Activated CD4-positive, alpha-beta T cell treated with anti-CD3 and anti-CD28 coated beads for 1 hour (primary cell): Measurements from ENCODE around the gene SEMA3G.

Experiments
- DNase-seq: peaks from one replicate; pipeline ENCODE4 v3.0.0-alpha.2; 2020

SEMA3G gene

DNA sequence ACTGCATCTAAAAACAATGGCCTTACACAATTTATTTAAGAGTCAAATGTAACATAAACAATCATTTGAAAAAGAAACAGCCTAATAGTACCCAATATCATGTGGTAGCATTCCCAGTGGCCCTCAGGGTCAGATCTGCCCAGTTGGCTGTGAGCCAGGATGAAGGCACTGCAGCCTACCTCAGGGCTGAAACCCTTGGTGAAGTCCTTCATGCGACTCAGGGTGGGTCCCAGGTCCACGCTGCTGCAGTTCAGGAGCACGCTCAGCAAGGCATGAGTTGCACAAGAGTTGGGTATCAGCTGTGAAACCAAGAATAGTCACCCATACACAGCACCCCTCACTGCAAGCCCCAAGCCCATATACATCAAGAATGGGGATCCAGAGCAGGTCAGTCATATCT is 37.1 kb downstream of the SEMA3G start:
- DNase-seq = no peak

DNA sequence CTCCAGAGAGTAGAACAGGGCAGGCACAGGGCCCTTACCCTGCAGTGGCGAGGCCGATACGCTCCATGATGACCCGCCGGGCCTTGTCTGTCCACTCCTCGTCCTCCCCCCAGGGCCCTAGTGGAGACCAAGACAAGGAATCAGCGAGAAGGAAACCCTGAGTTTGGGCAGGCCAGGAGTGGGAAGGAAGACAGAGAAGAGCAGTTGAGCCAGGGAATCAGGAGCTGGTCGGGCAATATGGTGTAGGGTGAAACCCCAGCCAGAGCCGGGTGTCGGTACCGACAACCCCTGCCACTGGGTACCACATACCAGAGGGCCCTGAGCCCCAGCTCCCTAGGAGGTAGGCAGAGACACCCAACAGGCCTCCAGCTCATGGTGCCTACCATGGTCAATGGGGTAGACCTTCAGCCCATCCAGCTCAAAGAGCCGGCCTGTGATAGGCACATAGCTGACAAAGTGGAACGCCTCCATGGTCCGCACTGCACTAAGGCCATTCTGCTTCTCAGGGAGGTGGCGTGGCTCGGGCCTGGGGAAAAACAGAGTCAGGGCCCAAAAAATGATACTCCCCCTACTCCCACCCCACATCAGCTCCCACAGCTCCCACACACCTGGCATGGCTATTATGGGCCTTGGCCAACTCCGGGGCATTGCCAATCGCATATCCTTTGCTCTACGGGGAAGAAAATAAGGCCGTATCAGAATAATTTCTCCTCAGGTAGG is 38.0 kb downstream of the SEMA3G start:
- DNase-seq = no peak

DNA sequence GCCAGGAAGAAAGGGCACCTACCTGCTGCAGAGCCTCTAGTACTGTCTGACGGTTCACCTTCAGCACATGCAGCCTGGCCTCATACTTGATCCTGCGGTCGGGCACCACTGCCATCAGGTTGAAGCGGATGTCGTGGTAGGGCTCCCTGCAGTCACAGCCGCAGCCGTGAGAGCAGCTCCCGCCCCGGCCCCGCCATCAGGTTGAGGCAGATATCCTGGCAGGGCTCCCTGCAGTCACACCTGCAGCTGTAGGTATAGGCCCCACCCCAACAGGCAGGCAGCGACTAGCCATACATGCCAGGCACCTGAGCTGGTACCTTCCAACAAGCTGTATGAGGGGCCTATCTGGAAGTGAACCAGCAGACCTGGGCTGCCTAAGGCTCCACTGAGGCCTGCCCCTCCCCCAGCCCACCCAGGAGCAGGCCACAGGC is 38.7 kb downstream of the SEMA3G start:
- DNase-seq = no peak

DNA sequence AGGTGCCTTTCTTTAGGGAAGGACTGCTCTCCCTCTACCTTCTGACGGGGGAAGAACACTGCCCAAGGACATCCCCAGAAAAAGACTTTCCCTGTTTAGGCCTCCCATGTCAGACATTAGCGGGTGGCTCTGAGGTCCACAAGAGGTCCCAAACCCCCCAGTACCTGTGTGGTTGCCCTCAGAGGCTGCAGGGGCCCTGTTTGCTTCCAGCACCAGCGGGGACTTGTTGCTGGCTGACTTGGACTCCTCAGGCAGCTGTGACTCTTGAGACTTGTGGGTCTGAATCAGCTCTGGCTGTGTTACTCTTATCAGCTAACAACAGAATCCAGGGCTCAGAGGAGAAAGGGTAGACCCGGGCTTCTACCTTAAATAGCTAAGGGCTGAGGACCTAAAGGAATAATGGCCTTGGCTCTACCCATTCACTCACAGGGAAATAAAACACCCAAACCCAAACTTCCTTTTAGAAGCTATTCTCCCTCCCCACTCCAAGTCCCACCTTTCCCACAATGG is 39.2 kb downstream of the SEMA3G start:
- no peak for DNase-seq

DNA sequence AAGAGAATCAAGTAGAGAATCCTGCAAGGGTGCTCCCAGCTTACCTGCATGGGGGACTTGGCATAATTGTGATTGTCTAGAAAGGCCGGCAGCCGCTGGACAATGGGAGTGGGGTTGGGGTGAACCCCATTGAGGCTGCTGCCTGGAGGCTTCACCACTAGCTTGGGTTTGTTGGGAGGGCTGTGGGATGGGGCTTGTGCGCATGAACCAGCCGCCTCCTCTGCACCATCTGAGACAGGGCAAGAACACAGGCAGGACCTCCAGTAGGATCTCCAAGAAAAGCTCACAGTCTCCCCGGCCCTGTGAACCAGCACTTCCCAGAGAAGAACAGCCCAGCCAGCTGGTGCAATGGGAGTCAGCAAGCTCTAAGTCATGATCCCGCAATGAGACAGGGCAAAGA is 39.8 kb downstream of the SEMA3G start:
- DNase-seq = no peak

DNA sequence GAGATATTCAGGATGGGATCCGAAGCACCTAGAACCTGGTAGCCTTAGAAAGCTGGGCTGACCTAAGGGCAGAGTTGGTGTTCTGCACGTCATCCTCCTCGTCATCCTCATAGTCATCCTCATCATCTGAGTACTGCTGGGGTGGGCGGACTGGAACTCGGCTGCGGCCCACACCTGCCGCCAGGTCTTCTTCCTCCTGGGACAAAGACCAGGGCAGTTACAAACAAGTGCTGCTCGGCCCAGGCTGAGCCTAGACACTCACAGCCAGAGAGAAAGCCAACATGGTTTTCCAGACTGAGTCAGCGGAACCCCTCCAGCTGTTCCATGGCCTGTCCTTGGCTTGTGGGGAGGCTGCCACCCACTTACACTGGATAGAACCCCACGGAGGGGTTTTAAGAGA is 40.5 kb downstream of the SEMA3G start:
- DNase-seq = no peak

DNA sequence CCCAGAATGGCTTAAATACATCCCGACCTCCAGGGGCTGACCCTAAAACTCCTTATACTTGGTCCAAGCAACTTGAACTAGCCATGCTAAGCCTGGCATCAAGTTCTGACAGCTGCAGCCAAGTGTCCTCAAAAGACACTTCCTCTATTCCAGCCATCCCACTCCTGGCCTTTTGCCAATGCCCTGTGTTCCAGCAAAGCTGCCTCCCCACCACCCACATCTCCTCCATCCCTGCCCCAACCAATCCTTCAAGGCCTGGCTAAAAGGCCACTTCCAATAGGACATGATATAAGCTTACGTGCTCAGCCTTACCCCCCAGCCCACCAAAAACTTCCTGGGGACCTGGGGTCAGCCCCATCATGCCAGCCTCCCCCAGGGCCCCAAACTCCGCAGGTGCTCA is 40.9 kb downstream of the SEMA3G start:
- no peak for DNase-seq

DNA sequence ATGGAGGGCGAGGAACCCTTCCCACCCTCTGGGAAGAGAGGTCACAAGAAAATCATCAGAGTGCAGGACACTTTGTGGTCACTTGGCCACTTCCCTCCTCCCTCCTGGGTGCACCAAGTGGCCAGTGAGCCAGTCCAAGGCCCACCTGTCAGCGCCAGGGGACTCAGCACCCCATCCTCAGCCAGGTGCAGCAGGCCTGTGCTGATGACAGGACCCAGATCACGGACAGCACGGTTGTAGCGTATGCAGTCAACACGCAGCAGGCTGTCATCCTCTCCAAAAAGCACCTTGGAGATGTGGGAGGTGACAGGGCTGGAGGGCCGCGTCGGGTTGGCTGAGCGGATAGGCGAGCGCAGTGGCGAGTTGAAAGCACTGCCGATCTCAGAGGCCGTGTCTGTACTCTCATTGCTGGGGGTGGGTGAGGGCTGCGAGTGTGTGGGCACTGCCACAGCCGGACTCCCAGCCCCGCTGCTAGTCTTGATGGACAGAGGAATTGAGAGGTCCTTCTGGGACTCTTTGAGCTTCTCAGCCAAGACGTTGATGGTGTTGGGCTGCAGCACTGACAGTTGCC is 41.5 kb downstream of the SEMA3G start:
- DNase-seq = no peak

DNA sequence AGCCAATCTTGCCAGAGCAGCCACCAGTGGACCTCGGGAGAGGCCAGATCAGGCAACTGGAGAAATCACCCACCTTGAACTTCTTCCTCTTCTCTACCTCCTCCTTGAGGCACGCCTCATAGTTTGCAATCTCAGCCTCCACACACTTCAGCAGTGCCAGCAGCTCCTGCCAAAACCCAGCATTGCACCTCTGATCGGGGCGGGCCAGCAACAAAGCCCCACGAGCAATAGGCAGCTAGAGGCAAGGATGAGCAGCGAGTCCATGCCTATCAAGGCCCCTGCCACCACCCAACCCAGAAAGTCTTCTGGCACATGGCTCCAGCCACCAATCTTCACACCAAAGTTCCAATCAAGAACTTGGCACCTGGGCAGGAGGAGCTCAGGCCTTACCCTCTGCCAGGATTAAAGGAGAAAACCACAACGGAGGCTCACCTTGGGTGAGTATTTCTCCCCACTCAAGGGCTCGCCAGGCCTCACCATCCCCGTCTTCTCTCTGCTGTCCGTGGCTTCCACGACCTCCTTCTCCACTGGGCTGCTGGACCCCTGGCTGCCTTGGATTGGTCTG is 42.1 kb downstream of the SEMA3G start:
- no peak for DNase-seq

DNA sequence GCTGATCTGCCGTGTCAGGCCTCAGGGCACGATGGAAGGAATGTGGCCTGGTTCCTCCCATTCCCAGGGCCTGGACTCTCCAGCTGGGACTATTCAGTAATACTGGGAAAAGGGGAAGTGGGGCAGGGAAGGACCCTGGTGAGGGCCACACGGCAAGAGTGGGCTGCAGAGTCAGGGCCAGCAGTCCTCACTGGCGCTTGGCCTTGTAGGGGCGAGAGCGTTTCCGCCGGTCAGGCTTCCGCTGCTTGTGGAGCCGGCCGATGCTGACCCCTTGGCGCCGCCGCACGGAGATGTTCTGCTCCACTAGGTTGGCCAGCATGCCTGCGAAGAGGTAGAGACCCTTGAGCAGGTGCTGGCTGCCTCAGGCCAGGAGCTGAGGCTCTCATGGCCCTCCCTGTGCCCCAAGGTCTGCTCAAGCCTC is 42.8 kb downstream of the SEMA3G start:
- DNase-seq = no peak

DNA sequence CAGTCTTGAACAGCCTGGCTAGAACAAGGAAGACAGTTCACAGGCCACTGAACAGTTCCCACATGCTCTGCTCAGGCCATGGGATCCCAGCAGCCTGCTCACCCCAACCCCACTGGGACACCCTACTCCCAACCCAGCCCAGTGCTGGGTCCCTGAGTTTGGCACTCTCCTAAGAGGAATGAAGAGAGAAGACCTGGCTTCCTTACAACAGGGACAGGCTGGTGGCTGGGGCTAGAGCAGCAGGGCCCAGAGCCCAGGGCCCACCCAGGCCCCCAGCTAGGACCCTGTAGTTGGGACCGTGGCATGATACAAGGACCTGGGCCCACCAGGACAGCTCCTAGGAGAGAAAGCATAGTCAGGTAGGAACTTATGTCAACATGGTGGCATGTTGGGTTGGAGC is 43.4 kb downstream of the SEMA3G start:
- DNase-seq = no peak

DNA sequence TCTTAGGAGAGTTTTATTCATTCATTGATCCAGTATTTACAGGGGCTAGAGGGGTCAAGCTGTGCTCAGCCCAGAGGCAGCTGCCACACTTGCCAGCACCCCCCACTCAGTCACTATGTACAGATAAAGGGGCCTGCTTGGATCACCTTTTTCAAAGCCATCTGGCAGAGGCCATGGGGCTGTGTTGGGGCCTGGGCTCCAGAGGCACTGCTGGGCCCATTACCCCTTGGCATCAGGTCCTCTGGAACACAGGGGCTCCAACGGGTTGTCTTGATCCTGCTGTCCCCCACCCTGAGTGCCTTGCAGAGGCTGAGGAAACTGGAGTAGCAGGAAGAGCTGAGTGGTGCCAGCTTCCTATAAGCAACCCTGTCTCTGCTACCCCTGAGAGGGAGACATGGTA is 43.9 kb downstream of the SEMA3G start:
- no peak for DNase-seq

DNA sequence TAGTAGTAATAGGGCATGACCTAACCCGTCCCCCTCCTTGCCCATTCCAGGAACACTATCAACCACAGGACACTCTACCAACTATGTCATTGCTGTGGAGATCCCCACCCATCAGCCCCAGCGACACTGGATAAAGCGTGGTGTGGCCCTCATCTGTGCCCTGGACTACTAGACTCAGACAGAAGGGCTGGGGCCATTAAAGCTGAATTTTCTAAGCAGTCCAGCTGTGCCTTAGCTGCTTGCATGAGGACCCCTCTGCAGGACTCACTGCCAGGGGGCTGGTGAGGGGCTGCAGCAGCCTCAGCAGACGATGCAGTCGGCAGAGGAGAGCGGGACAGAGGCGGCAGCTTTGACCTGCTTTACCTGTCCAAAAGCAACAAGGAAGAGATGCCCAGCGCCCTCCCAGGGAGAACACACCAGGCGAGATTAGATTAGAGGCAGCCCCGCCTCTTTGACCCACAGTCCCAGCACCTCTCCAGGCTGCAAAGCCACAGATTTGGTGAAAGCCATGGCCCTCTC is 44.6 kb downstream of the SEMA3G start:
- DNase-seq = no peak

DNA sequence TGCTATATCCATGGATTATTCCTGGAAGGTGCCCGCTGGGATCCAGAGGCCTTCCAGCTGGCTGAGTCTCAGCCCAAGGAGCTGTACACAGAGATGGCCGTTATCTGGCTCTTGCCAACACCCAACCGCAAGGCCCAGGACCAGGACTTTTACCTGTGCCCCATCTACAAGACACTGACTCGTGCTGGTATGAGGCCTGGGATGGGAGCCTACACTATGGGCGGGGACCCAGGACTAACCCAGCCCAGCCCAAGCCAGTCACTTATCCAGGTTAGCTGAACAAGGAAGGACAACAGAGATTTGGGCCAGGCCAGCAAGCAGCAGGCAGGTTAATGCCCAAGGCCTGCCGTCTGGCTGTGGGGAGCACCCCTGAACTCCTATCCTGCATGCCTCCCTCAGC is 45.3 kb downstream of the SEMA3G start:
- DNase-seq = no peak

DNA sequence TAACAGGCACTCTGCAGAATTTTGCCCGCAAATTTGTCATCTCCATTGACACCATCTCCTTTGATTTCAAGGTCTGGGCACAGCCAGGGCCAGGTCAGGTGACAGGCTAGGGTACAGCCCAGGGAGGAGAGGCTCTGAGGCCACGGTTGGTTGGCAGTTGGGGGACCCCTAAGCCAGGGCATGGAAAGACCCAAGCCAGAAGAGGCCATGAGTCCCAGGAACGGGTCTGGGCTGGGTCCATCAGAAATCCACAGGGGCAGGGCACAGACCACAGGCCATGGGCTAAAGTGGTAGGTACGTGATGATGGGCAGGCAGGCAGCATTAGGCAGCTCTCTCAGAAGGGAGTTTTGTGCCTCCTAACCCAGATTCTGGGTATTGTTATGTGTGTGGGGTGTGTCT is 45.8 kb downstream of the SEMA3G start:
- DNase-seq = no peak

DNA sequence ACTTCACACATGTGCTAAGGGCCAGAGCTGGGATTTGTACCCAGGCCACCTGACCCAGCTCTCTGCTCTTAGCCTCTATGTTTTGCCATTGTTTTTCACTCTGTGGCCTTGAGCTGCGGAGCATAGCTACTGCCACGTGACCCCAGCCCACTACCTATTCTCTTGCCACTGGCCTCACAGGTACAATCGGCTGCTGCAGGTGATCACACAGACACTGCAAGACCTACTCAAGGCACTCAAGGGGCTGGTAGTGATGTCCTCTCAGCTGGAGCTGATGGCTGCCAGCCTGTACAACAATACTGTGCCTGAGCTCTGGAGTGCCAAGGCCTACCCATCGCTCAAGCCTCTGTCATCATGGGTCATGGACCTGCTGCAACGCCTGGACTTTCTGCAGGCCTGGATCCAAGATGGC is 46.2 kb downstream of the SEMA3G start:
- DNase-seq = no peak

DNA sequence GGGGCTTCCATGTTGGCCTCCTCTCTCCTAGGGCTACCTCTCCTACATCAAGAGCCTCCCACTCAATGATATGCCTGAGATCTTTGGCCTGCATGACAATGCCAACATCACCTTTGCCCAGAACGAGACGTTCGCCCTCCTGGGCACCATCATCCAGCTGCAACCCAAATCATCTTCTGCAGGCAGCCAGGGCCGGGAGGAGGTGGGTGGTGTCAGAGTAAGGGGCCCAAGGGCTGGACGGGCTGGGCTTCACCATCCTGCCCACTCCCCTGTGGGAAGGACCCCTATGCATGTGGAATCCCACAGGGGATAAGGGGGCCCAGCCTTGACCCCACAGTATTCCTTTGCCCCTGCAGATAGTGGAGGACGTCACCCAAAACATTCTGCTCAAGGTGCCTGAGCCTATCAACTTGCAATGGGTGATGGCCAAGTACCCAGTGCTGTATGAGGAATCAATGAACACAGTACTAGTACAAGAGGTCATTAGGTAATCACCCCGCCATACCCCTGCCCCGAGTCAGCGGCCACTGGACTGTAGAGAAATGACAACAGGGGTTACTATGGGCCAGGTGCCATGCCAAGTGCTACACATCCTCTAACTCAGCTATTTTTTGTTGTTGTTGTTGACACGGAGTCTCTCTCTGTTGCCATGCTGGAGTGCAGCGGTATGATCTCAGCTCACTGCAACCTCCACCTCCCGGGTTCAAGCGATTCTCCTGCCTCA is 47.1 kb downstream of the SEMA3G start:
- no peak for DNase-seq

DNA sequence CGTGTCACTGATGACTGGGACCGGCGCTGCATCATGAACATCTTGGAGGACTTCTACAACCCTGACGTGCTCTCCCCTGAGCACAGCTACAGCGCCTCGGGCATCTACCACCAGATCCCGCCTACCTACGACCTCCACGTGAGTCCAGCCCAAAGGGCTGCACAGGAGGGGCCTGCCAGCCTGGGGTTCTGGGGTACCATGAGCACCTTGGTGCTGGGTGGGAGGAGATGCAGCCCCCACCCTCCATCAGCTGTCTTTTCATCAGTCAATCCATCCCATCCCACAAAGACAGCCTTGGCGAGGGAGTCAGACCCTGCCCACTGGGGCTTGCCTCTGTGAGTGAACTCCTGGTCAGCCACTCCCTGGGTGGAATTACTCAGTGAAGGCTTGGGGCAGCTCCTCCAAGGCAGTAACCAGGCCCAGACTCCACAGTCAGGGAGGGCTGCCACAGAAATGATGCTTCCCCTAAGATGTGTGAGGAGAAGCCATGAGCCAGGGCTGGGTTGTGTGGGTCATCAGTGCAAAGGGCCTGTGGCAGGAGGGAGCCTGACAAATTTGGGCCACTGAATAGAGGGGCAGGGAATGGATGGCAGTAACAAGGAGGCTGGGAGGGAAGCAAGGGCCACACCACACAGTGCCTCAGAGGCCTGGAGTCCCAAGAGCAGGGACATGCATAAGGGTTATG is 47.9 kb downstream of the SEMA3G start:
- DNase-seq = no peak

DNA sequence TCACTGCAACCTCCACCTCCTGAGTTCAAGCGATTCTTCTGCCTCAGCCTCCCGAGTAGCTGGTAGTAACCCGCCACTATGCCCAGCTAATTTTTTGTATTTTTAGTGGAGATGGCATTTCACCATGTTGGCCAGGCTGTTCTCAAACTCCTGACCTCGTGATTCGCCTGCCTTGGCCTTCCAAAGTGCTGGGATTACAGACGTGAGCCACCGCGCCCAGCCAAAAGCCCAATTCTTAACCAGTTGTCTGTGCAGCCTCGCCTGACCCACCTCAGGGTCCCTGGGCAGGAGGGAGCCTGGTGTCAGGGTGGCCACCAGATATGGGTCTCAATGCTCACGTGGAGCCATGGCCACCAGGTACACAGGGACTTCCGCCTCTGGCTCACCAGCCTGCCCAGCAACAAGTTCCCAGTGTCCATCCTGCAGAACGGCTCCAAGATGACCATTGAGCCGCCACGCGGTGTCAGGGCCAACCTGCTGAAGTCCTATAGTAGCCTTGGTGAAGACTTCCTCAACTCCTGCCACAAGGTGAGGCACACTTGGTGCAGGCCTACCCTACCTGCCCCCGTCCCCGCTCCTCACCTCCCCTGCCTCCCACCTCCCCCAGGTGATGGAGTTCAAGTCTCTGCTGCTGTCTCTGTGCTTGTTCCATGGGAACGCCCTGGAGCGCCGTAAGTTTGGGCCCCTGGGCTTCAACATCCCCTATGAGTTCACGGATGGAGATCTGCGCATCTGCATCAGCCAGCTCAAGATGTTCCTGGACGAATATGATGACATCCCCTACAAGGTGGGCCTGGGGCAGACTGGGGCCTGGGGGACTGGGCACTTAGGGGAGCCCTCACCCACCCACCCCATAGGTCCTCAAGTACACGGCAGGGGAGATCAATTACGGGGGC is 48.6 kb downstream of the SEMA3G start:
- no peak for DNase-seq

DNA sequence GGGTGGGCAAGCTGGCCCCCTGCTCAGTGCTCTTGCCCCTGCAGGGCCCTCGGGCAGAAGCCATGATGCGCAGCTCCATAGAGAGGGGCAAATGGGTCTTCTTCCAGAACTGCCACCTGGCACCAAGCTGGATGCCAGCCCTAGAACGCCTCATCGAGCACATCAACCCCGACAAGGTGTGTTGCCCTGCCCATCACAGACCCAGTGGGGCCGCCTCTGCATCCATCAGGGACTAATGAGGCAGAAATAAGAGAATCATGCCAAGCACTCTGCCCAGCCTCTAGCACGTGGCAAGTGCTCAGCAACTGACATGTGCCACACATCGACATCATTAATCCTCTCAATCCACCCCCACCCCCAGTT is 49.4 kb downstream of the SEMA3G start:
- no peak for DNase-seq

DNA sequence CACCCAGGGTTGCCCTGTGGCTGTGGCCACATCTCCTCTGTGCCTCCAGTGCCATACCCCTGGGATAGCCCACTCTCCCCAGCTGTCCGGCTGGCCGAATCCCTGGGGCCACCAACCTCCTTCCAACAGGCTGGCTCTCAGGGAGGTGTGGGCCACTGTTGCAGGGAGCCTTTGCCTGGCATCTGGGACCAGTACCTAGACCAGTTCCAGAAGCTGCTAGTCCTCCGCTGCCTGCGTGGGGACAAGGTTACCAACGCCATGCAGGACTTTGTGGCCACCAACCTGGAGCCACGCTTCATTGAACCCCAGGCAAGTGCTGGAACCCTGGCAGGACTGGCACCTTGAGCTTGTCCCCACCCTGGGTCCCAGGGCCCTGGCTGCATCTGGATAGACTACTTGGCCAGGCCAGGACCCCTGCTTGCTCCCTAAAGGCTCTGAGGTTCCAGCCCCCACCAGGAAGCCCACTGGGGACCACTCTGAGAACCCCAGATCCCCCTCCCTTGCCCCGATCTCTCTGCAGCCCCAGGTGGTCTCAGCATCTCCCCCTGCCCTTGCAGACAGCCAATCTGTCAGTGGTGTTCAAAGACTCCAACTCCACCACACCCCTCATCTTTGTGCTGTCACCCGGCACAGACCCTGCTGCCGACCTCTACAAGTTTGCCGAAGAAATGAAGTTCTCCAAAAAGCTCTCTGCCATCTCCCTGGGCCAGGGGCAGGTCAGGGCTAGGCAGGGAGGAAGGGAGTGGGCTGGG is 50.0 kb downstream of the SEMA3G start:
- no peak for DNase-seq
